Stimulated activated CD4-positive, alpha-beta T cell treated with anti-CD3 and anti-CD28 coated beads, Interleukin-4, amount 100 ng/mL, for 48 hours (primary cell): ENCODE data around the gene ABL2.
"Not testable (repeated sequence)": the region's sequence is repeated elsewhere in the genome, so short reads cannot be mapped to it uniquely, and the experiment has no call there.

Experiments
- DNase-seq, 2 donors: peaks; one replicate each; pipeline ENCODE4 v3.0.0-alpha.2; 2020; ENCODE audit warnings: low read depth in 2 of 2

Gene ABL2

GRCh38 chr1:179229214-179230140 is at the start of gene ABL2:
Gene ABL2, minus strand, starts transcription at chr1:179229677. Its CDS starts 280 bp downstream, at chr1:179229397.
- DNase-seq, result peak; percentile 25 to 29

- DNase-seq, result no peak
Measured at GRCh38 chr1:179278920-179279319, 49.4 kb upstream of the ABL2 start.

- DNase-seq, result not testable (repeated sequence)
Measured at GRCh38 chr1:179274424-179274823, 44.9 kb upstream of the ABL2 start.

DNA sequence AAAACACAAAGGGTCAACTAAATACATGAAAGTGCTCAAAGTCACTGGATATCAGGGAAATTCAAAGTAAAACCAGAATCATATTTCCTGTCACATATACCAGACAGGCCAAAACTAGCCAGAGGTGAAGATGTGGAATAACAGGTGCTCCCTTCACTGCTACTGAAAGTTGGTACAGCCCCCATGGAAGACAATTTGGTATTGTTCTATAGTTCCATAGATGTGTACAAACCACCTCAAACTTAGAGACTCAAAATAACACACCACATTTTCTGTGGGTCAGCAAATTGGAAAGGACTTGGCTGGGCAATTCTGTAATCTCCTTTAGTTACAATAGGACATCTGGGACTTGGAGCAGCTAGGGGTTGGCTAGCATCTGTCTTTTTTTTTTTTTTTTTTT is 39.6 kb upstream of the ABL2 start:
- DNase-seq, result no peak

DNA sequence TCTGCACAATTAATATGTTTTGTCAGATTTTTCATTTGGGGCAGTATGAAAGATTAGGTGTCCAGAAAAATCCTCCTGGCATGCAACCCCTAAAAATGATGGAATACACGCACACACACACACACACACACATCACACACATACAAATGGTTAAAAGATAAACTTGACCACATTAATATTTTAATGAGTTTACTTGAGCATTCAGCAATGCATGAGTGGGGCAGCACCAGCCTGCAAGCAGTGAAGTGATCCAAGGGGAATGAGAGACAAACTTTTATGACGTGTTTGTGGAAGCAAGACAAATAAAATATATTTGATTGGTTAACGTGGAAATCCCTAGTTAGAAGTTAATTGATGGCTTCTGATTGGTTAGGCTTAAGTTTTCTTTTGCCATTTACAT is 35.0 kb upstream of the ABL2 start:
- no peak for DNase-seq

GRCh38 chr1:179263121-179263520 is 33.6 kb upstream of the ABL2 start:
- DNase-seq, result no peak

- no peak for DNase-seq
Measured at GRCh38 chr1:179262183-179262582, 32.7 kb upstream of the ABL2 start.

DNA sequence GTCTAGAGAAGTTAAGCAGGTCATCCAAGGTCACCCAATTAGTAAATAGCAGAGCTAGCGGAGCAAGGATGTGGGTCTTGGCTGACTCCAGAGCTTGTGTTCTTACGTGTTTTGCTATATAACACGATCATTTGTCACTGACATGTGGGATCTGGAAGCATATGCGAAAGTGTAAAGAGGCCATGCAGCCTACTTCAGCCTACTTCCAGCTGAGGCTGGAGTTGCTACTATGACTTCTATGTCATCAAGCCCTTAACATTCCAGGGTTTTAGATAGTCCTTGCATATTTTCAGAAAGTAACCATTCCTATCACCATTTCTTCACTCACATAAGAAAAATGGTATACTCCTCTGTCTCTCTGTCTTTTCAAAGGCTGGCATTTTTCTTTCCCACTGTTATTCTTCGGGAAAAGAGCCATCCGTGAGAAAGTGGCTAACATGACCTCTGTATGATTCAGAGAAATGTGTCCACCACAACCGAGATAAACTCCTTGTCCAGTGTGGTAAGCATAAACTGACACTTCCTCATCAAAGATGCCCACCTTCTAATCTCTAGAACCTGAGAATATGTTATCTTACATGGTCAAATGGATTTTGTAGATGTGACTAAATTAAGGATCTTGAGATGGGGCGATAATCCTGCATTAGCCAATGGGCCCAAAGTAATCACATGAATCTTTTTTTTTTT is 24.0 kb upstream of the ABL2 start:
- DNase-seq, result no peak

DNA sequence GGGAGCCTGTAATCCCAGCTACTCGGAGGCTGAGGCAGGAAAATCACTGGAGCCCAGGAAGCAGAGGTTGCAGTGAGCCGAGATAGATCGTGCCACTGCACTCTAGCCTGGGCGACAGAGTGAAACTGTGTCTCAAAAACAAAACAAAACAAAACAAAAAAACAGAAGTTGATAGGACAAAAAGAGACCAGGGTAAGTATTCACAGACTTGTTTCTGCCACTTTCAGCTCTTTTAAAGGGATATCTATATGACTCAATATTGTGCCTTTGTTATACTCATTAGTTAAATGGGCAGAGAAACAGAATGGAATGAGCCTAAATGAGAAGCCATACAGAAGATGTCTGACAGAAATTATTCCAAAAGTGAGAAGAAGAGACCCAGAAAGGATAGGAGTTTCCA is 23.1 kb upstream of the ABL2 start:
- no peak for DNase-seq

- DNase-seq, result no peak
Measured at GRCh38 chr1:179251675-179252074, 22.2 kb upstream of the ABL2 start.

DNA sequence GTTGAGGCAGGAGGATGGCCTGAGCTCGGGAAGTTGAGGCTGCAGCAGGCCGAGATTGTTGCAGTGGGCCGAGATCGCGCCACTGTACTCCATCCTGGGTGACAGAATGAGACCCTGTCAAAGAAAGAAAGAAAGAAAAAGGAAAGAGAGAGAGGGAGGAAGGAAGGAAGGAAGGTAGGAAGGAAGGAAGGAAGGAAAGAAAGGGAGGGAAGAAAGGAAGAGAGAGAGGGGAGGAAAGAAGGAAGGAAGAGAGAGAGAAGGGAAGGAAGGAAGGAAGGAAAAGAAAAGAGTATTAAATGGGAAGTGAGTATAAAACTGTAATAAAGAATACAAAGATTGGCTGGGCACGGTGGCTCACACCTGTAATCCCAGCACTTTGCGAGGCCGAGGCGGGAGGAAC is 18.4 kb upstream of the ABL2 start:
- DNase-seq, result no peak

GRCh38 chr1:179245426-179245825 is 15.9 kb upstream of the ABL2 start:
- DNase-seq, result not testable (repeated sequence)

DNA sequence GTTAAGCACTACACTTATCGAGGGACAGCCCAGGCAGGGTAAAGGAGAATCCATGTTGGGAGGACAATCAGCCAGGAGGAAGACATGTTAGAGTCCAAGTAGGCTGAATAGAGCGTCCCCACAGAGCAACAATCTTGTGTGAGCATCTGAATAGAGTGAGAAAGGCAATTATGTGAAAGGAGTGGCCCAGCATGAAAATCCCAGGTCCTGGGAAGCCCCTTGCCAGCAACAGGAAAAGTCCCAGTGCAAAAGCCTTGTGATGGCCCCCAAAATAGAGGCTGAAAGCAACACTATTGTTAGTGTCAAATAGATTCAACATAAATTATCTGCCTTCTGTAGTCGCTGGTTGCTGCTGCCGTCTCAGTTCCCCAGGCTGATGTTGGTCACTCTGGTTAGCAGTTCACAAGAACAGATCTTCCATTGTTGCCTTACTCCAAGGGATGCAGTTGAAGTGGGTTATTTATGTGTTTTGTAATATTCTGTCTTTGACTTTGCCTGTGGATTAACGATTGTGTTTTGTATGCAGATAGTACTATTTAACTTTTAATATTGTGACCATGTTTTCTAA is 12.1 kb upstream of the ABL2 start:
- DNase-seq, result no peak

DNA sequence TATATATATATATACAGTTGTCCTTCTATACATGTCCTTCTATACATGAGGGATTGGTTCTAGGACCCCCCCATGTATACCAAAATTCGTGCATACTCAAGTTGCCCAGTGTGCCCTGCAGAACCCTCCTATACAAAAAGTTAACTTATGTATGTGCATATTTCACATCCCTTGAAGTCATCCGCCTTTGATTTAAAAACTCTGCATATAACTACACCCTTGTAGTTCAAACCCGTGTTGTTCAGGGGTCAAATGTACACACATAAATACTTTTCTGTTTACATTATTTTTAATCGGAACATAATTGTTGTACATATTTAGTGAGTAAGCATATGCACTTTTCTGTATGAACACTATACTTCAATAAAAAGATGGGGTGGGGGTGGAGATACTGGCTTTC is 7.7 kb upstream of the ABL2 start:
- no peak for DNase-seq

DNA sequence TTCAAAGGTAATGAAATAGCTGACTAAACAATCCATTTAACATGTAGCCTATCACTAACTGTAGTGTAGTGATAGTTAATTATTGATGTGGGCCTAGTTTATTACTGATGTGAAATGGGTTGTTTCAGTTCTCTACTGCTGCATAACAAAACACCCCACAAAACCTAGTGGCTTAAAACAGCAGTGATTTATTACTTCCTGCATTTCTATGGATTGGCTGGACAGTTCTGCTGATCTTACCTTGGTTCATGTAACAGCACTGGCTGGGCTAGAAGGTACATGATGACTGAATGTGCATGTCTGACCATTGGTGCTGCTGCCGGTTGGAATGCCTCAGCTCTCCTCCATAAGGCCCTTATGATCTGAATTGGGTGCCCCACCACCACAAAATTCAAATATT is 5.4 kb upstream of the ABL2 start:
- no peak for DNase-seq

GRCh38 chr1:179231923-179232322 is 2.4 kb upstream of the ABL2 start:
- DNase-seq, result no peak

- no peak for DNase-seq
Measured at GRCh38 chr1:179230721-179231120, 1.2 kb upstream of the ABL2 start.

- no peak for DNase-seq
Measured at GRCh38 chr1:179230251-179230650, 774 bp upstream of the ABL2 start.

- DNase-seq, result peak; percentile 10 to 22
Measured at GRCh38 chr1:179228783-179229213, 679 bp downstream of the ABL2 start.

DNA sequence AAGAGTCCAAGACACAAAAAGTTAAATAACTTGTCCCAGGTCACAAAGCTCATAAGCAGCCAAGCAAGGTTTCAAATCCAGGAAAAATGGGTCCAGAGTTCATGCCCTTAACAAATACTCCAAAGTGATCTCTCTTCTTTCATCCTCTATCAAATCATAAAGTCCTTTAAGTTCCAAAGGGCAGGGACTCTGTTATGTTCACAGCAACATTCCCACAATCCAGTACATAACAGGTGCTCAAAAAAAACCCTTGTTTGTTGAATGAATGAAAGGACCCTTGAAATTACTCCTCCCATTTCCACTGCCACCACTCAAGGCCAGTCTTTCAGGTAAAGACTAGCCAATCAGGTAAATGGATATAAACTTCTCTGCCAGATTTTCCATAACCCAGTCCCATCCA is 2.7 kb downstream of the ABL2 start:
- no peak for DNase-seq

- DNase-seq, result not testable (repeated sequence)
Measured at GRCh38 chr1:179224466-179224865, 5.0 kb downstream of the ABL2 start.

DNA sequence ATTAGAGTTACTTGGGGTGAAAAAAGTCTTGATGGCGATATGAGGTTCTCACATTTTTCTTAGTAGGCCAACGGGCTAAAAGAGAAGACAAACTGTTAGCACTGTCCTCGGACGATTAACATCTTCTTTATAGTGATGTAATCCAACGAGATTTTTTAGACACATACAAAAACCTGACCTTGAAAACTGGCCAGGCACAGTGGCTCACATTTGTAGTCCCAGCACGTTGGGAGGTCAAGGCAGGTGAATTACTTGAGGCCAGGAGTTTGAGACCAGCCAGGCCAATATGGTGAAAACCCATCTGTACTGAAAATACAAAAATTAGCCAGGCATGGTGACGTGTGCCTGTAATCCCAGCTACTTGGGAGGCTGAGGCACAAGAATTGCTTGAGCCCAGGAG is 8.4 kb downstream of the ABL2 start:
- DNase-seq, result not testable (repeated sequence)
